Keratinocyte (primary cell): ENCODE measurements around the gene MTMR3. TPM values are rescaled to one million over a fixed set of nuclear protein-coding genes. Genes with fewer than 3 reads are reported as not detected.

Experiments used
- DNase-seq: peaks from one replicate; pipeline ENCODE4 v3.0.0-alpha.2; 2011; ENCODE audit warnings: low read depth, missing footprints, low spot score
- FAIRE-seq: peaks from 2 replicates; lab custom pipeline; 2011; peaks lifted over from hg19 to GRCh38; lab: Jason Lieb, UNC
- H2AFZ ChIP-seq: 2 replicates; pipeline ENCODE4 v1.6.0; 2012; ENCODE audit warnings: low read length, control low read depth, inconsistent platforms; ENCODE audit not compliant: control insufficient read depth
- H3K27ac ChIP-seq: 2 replicates; pipeline ENCODE4 v1.5.1; 2011; ENCODE audit warnings: low read length; ENCODE audit not compliant: control insufficient read depth, insufficient read depth
- H3K27me3 ChIP-seq: 3 replicates; pipeline ENCODE4 v1.6.0; 2011; ENCODE audit warnings: low read length; ENCODE audit not compliant: control insufficient read depth, insufficient read depth; ENCODE audit errors: extremely low read depth
- H3K36me3 ChIP-seq, 2 experiments: 2 replicates in 1 of 2; 3 replicates in 1 of 2; pipeline ENCODE4 v1.5.1; 2011; ENCODE audit warnings: low read length in 2 of 2, mild to moderate bottlenecking in 1 of 2; ENCODE audit not compliant: control insufficient read depth in 2 of 2, insufficient read depth in 2 of 2; ENCODE audit errors: extremely low read depth in 1 of 2
- H3K4me1 ChIP-seq: 3 replicates; pipeline ENCODE4 v1.5.1; 2011; ENCODE audit warnings: low read length; ENCODE audit not compliant: control insufficient read depth, insufficient read depth; ENCODE audit errors: extremely low read depth
- H3K4me2 ChIP-seq: 3 replicates; pipeline ENCODE4 v1.6.0; 2011; ENCODE audit warnings: low read depth, low read length; ENCODE audit not compliant: control insufficient read depth, insufficient read depth; ENCODE audit errors: extremely low read depth
- H3K4me3 ChIP-seq, 3 experiments: fragments of 200-600 bp in 1 of 3; sonication (generic) in 1 of 3; 2 replicates in 2 of 3; 3 replicates in 1 of 3; pipeline ENCODE4 v1.5.1; 2011 to 2016; ENCODE audit warnings: low read length in 3 of 3, mild to moderate bottlenecking in 3 of 3, control low read depth in 2 of 3, inconsistent platforms in 1 of 3, low read depth in 1 of 3, mixed read lengths in 1 of 3, mixed run types in 1 of 3, moderate library complexity in 1 of 3; ENCODE audit not compliant: control insufficient read depth in 2 of 3, insufficient read depth in 2 of 3; ENCODE audit errors: extremely low read depth in 1 of 3
- H3K79me2 ChIP-seq: 2 replicates; pipeline ENCODE4 v1.6.0; 2012; ENCODE audit warnings: low read length; ENCODE audit not compliant: control insufficient read depth, insufficient read depth
- H3K9ac ChIP-seq: 3 replicates; pipeline ENCODE4 v1.6.0; 2011; ENCODE audit warnings: low read length; ENCODE audit not compliant: control insufficient read depth, insufficient read depth; ENCODE audit errors: extremely low read depth
- H3K9me1 ChIP-seq: 3 replicates; pipeline ENCODE4 v1.6.0; 2011; ENCODE audit warnings: low read length; ENCODE audit not compliant: control insufficient read depth, insufficient read depth; ENCODE audit errors: extremely low read depth
- H3K9me3 ChIP-seq: 2 replicates; pipeline ENCODE4 v1.5.1; 2012; ENCODE audit warnings: low read depth, low read length; ENCODE audit not compliant: control insufficient read depth
- H4K20me1 ChIP-seq: 3 replicates; pipeline ENCODE4 v1.6.0; 2011; ENCODE audit warnings: low read length; ENCODE audit not compliant: control insufficient read depth, insufficient read depth; ENCODE audit errors: extremely low read depth
- EZH2 ChIP-seq: IDR thresholded peaks from one replicate; pipeline ENCODE4 v1.6.1; 2012; ENCODE audit warnings: inconsistent platforms, mild to moderate bottlenecking, low read length, moderate library complexity
- dilution Hi-C: fragments of 300-500 bp; cut with MboI; formaldehyde crosslinking; loops from one replicate; pipeline ENCODE4 v1.7.0; 2020; ENCODE audit warnings: low sequenced_read_pairs; ENCODE audit not compliant: extremely low pct_ligation_motif_present
- polyA plus RNA-seq, 5 experiments: library from polyadenylated mRNA; depleted of rRNA in 3 of 5; stranded (reverse) in 3 of 5; stranded (forward) in 1 of 5; unstranded in 1 of 5; fragments of >200 nt; gene quantifications; 1 replicate in 1 of 5; 2 replicates in 3 of 5; 3 replicates in 1 of 5; pipeline versions ENCODE4 v1.2.1 to v1.2.3, GENCODE V29; 2011 to 2012; ENCODE audit warnings: missing spikeins in 2 of 5, low read depth in 1 of 5, low replicate concordance in 1 of 5
- TF ChIP-seq, protein P1 (sequence below), 3 experiments: IDR thresholded peaks in 1 of 3; conservative IDR thresholded peaks in 1 of 3; optimal IDR thresholded peaks in 1 of 3; 2 replicates in 2 of 3; 3 replicates in 1 of 3; pipeline versions ENCODE3 to v1.5.1; 2011; ENCODE audit warnings: low read length in 3 of 3, mild to moderate bottlenecking in 3 of 3, moderate library complexity in 2 of 3, control low read depth in 1 of 3, inconsistent platforms in 1 of 3; ENCODE audit not compliant: insufficient read depth in 2 of 3; ENCODE audit errors: extremely low read depth in 1 of 3

MTMR3 gene
- polyA plus RNA-seq, 1 donor (not counting 4 experiments of a cell fraction or from before 2014, with no cell fraction given) = 16.5 TPM

DNA sequence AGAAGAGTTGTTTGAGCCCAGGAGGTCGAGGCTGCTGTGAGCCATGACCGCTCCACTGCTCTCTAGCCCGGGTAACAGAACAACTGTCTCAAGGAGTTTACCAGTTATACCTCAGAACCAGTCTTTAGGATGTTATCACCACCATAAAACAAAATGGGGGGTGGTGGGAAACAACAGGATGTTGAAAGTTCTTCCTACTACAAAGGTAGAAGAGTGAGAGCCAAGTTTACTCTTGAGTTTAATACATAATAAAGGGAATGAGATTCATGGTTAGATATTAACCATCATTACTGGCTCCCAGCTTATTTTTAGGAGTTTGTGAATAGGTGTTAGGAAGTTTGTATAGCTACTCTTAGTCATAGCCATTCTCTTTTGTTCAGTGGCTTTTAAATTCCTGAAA is 118.5 kb downstream of the MTMR3 start:
- dilution Hi-C loops = no loop called here
- H3K27ac ChIP-seq = no peak overlapping the region
- H3K9ac ChIP-seq = no peak overlapping the region
- H2AFZ ChIP-seq = no peak overlapping the region
- H3K27me3 ChIP-seq = no peaks in the 10 kb centered on the region
- no peaks in the 10 kb centered on the region for H4K20me1 ChIP-seq
- TF ChIP-seq EZH2 = no peak
- TF ChIP-seq, protein P1, sequence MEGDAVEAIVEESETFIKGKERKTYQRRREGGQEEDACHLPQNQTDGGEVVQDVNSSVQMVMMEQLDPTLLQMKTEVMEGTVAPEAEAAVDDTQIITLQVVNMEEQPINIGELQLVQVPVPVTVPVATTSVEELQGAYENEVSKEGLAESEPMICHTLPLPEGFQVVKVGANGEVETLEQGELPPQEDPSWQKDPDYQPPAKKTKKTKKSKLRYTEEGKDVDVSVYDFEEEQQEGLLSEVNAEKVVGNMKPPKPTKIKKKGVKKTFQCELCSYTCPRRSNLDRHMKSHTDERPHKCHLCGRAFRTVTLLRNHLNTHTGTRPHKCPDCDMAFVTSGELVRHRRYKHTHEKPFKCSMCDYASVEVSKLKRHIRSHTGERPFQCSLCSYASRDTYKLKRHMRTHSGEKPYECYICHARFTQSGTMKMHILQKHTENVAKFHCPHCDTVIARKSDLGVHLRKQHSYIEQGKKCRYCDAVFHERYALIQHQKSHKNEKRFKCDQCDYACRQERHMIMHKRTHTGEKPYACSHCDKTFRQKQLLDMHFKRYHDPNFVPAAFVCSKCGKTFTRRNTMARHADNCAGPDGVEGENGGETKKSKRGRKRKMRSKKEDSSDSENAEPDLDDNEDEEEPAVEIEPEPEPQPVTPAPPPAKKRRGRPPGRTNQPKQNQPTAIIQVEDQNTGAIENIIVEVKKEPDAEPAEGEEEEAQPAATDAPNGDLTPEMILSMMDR (optimal IDR thresholded peaks at IDR 0.05 in 1 of 3, IDR thresholded peaks at IDR 0.05 in 1 of 3, conservative IDR thresholded peaks at IDR 0.05 in 1 of 3; ENCODE audit: extremely low read depth in 1 of 3, insufficient read depth in 2 of 3, low read length in 3 of 3) = no peak
- DNase-seq (no peak), FAIRE-seq (no peak)
- H3K4me1 ChIP-seq = no peaks in the 10 kb centered on the region
- H3K9me3 ChIP-seq = no peaks in the 10 kb centered on the region
- H3K9me1 ChIP-seq = no peaks in the 10 kb centered on the region
- H3K36me3 ChIP-seq = peaks cover 12 to 16% of the 10 kb centered on the region in 2 experiments
- H3K4me2 ChIP-seq = no peak overlapping the region
- H3K79me2 ChIP-seq = peaks cover 3% of the 10 kb centered on the region
- no peak overlapping the region for H3K4me3 ChIP-seq

DNA sequence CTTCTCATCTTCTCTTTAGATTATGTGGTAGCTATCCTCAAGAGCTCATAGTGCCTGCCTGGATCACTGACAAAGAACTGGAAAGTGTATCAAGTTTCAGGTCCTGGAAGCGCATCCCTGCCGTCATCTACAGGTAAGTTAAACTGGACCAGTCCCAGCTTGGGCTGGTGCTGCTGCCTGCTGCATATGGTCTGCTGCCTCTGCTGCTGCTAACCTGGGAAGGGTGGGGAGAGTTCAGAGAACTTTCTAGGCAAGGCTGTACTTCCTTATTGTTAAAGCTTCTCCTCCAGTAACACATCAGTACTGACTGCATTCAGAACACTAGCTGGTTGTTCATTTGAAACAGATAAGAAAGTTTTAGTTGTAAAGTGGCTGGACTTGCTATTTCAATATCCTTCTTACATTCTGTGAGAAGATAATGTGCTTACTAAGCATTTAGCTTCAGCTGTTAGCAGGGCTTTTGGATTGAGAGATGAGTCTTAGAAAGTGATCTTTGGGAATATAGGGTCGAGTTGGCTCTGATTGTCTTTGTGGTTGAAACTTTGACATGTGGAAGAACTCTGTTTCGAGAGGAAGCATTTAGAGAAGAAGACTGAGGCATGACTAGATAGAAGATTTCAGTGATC is 120.0 kb downstream of the MTMR3 start:
- Histone ChIP-seq H3K79me2 (no peaks in the 10 kb centered on the region), H3K9me1 (no peaks in the 10 kb centered on the region), H3K9me3 (no peaks in the 10 kb centered on the region), H2AFZ (no peak overlapping the region), H4K20me1 (no peaks in the 10 kb centered on the region), H3K36me3 (peaks cover 20 to 24% of the 10 kb centered on the region in 2 experiments), H3K4me2 (no peak overlapping the region), H3K27ac (no peak overlapping the region), H3K27me3 (no peaks in the 10 kb centered on the region), H3K4me3 (no peak overlapping the region), H3K9ac (no peak overlapping the region), H3K4me1 (no peaks in the 10 kb centered on the region)
- no peak for FAIRE-seq
- DNase-seq = no peak
- dilution Hi-C loops = no loop called here
- no peak for TF ChIP-seq EZH2
- TF ChIP-seq, protein P1 (optimal IDR thresholded peaks at IDR 0.05 in 1 of 3, IDR thresholded peaks at IDR 0.05 in 1 of 3, conservative IDR thresholded peaks at IDR 0.05 in 1 of 3; ENCODE audit: extremely low read depth in 1 of 3, insufficient read depth in 2 of 3, low read length in 3 of 3) = no peak
